GM23338 (cell line): ENCODE data around the gene PITHD1. TPM values are rescaled to one million over a fixed set of nuclear protein-coding genes. Genes with fewer than 3 reads are reported as not detected.

Source experiments
- ATAC-seq: fragments of 200-7000 bp; cut with Tn5 transposase; 3 replicates; pipeline ENCODE4 v1.9.1; 2020
- DNase-seq: peaks from one replicate; pipeline ENCODE4 v3.0.0-alpha.2; 2015; ENCODE audit warnings: low spot score
- H2AFZ ChIP-seq: fragments of 200-600 bp; sonication (generic); 2 replicates; pipeline ENCODE4 v1.8.0; 2016; ENCODE audit warnings: antibody characterized with exemption, mild to moderate bottlenecking, moderate library complexity
- H3F3A ChIP-seq: fragments of 200-600 bp; sonication (generic); replicated peaks from 2 replicates; pipeline ENCODE4 v1.8.0; 2017; ENCODE audit warnings: antibody characterized with exemption, mixed run types, low read depth
- H3K27ac ChIP-seq: fragments of 200-600 bp; sonication (generic); 2 replicates; pipeline ENCODE4 v1.6.1; 2016; ENCODE audit warnings: low read depth
- H3K27me3 ChIP-seq: fragments of 200-600 bp; sonication (generic); 2 replicates; pipeline ENCODE4 v1.8.0; 2016; ENCODE audit warnings: mild to moderate bottlenecking, mixed run types, moderate library complexity; ENCODE audit not compliant: insufficient read depth
- H3K36me3 ChIP-seq: fragments of 200-600 bp; sonication (generic); 2 replicates; pipeline ENCODE4 v1.8.0; 2016; ENCODE audit warnings: mild to moderate bottlenecking; ENCODE audit not compliant: insufficient read depth
- H3K4me1 ChIP-seq: fragments of 200-600 bp; sonication (generic); 2 replicates; pipeline ENCODE4 v1.8.0; 2016; ENCODE audit warnings: mild to moderate bottlenecking, moderate library complexity; ENCODE audit not compliant: insufficient read depth
- H3K4me2 ChIP-seq: fragments of 200-600 bp; sonication (generic); 2 replicates; pipeline ENCODE4 v1.7.1; 2017; ENCODE audit warnings: mixed run types
- H3K4me3 ChIP-seq: fragments of 200-600 bp; sonication (generic); 2 replicates; pipeline ENCODE4 v1.6.1; 2016; ENCODE audit warnings: mixed run types
- H3K79me2 ChIP-seq: fragments of 200-600 bp; sonication (generic); replicated peaks from 2 replicates; pipeline ENCODE4 v1.8.0; 2017; ENCODE audit warnings: mild to moderate bottlenecking; ENCODE audit not compliant: insufficient read depth
- H3K9me2 ChIP-seq: fragments of 200-600 bp; sonication (generic); 2 replicates; pipeline ENCODE4 v1.8.0; 2017; ENCODE audit not compliant: insufficient read depth
- H4K20me1 ChIP-seq: fragments of 200-600 bp; sonication (generic); replicated peaks from 2 replicates; pipeline ENCODE4 v1.8.0; 2017; ENCODE audit warnings: mild to moderate bottlenecking; ENCODE audit not compliant: insufficient read depth
- H3K27ac Mint-ChIP-seq: 2 replicates; pipeline ENCODE4 v1.8.0; 2020; ENCODE audit warnings: inconsistent platforms, mild to moderate bottlenecking, moderate library complexity, mixed read lengths
- H3K27me3 Mint-ChIP-seq: 3 replicates; pipeline ENCODE4 v1.8.0; 2022; ENCODE audit warnings: low read depth, mild to moderate bottlenecking, moderate library complexity, mixed read lengths, inconsistent platforms; ENCODE audit not compliant: insufficient read depth, poor library complexity
- H3K36me3 Mint-ChIP-seq: 3 replicates; pipeline ENCODE4 v1.8.0; 2021; ENCODE audit warnings: low read depth, mild to moderate bottlenecking, inconsistent platforms, moderate library complexity, mixed read lengths
- H3K4me1 Mint-ChIP-seq: 3 replicates; pipeline ENCODE4 v1.8.0; 2020; ENCODE audit warnings: mild to moderate bottlenecking, inconsistent platforms, mixed read lengths
- H3K4me3 Mint-ChIP-seq: 3 replicates; pipeline ENCODE4 v1.8.0; 2021; ENCODE audit warnings: moderate library complexity, mild to moderate bottlenecking, inconsistent platforms, mixed read lengths
- H3K9me3 Mint-ChIP-seq: 3 replicates; pipeline ENCODE4 v1.8.0; 2020; ENCODE audit warnings: moderate library complexity, mild to moderate bottlenecking, inconsistent platforms, mixed read lengths
- CTCF ChIP-seq, 2 experiments: fragments of 200-600 bp in 1 of 2; sonication (generic) in 1 of 2; conservative IDR thresholded peaks; 2 replicates each; pipeline versions ENCODE4 v1.5.1 to v1.6.1; 2016 to 2017; ENCODE audit warnings: antibody characterized with exemption in 2 of 2, low read depth in 2 of 2, mild to moderate bottlenecking in 2 of 2, moderate library complexity in 1 of 2
- EZH2phosphoT487 ChIP-seq: fragments of 200-600 bp; sonication (generic); IDR thresholded peaks from one replicate; pipeline ENCODE4 v1.8.1; 2018; ENCODE audit warnings: antibody characterized with exemption; ENCODE audit not compliant: unreplicated experiment
- NANOG ChIP-seq: IDR thresholded peaks from 2 replicates; pipeline ENCODE4 v1.6.1; 2016; ENCODE audit warnings: antibody characterized with exemption, borderline replicate concordance
- ZNF114 ChIP-seq: fragments of 250-450 bp; sonication (Bioruptor Pico); IDR thresholded peaks from 2 replicates; pipeline ENCODE4 v1.5.0; 2020; ENCODE audit warnings: mild to moderate bottlenecking, moderate library complexity
- ZNF331 ChIP-seq: fragments of 250-450 bp; sonication (Bioruptor Pico); IDR thresholded peaks from 2 replicates; pipeline ENCODE4 v1.5.0; 2020; ENCODE audit warnings: low read depth, mild to moderate bottlenecking, moderate library complexity
- ZNF462 ChIP-seq: fragments of 250-450 bp; sonication (Bioruptor Pico); IDR thresholded peaks from 2 replicates; pipeline ENCODE4 v1.5.0; 2020; ENCODE audit warnings: mild to moderate bottlenecking, moderate library complexity
- polyA plus RNA-seq: library from polyadenylated mRNA; unstranded; fragments of >200 nt; fragmentation: Nextera tagmentation; extraction: Ambion mirVana; gene quantifications from 2 replicates; pipeline ENCODE4 v1.2.1, GENCODE V29; 2016
- total RNA-seq: library from RNA; depleted of rRNA; stranded (reverse); fragments of >200 nt; shearing (Covaris generic); gene quantifications from 2 replicates; pipeline ENCODE4 v1.2.3, GENCODE V29; 2014

Gene PITHD1
- total and polyA plus RNA-seq, 2 experiments from 2014 or later, result 52.9 to 99.0 TPM

- no peak for DNase-seq
- no peak overlapping the region for H3K27ac ChIP-seq
- peaks cover 94% of the 10 kb centered on the region for H3K36me3 Mint-ChIP-seq
These were observed 21.5 kb upstream of the PITHD1 start for GRCh38 chr1:23756676-23757075.

More at GRCh38 chr1:23756676-23757075, 21.5 kb upstream of the PITHD1 start:
- no peak for ATAC-seq
- Mint-ChIP-seq H3K9me3 (no peaks in the 10 kb centered on the region), H3K27me3 (peaks cover 9% of the 10 kb centered on the region), H3K4me1 (no peaks in the 10 kb centered on the region), H3K4me3 (no peak overlapping the region), H3K27ac (no peak overlapping the region)
- no peak for TF ChIP-seq ZNF462 (CRISPR knock-in tag)
- TF ChIP-seq CTCF (conservative IDR thresholded peaks at IDR 0.05; ENCODE audit: low read depth in 2 of 2), result no peak
- TF ChIP-seq NANOG, result no peak
- TF ChIP-seq EZH2phosphoT487, result no peak
- TF ChIP-seq ZNF331, result no peak
- no peak for TF ChIP-seq ZNF114
- Histone ChIP-seq H3K4me2 (no peak overlapping the region), H3K4me1 (no peaks in the 10 kb centered on the region), H3K4me3 (no peak overlapping the region), H3K27me3 (no peaks in the 10 kb centered on the region), H3K9me2 (no peaks in the 10 kb centered on the region), H3K36me3 (peaks cover 83% of the 10 kb centered on the region), H2AFZ (no peak overlapping the region), H3F3A (peaks cover 7% of the 10 kb centered on the region; the same call in 1 of the 2 replicates), H4K20me1 (peaks cover 22% of the 10 kb centered on the region), H3K79me2 (peaks cover 11% of the 10 kb centered on the region)
